Right lobe of liver (tissue), 6 donors: ENCODE measurements around the gene MYO5B. TPM values are rescaled to one million over a fixed set of nuclear protein-coding genes. Genes with fewer than 3 reads are reported as not detected.

Source experiments
- ATAC-seq, 4 donors: fragments of 200-7000 bp; cut with Tn5 transposase; one replicate each; pipeline ENCODE4 v1.9.1; 2020; ENCODE audit warnings: mild to moderate bottlenecking in 4 of 4, moderate library complexity in 4 of 4
- DNase-seq, 3 donors: peaks; one replicate each; pipeline ENCODE4 v3.0.0-alpha.2; 2020
- H3K27ac ChIP-seq, 3 donors: fragments of 200-600 bp; one replicate each; pipeline ENCODE4 v1.8.0; 2022
- H3K27me3 ChIP-seq, 2 donors: fragments of 200-600 bp; one replicate each; pipeline ENCODE4 v1.8.0; 2022
- H3K36me3 ChIP-seq, 4 donors: fragments of 200-600 bp; sonication (generic) in 1 of 4; one replicate each; pipeline versions ENCODE4 v1.5.1 to v1.8.0; 2017 to 2022; ENCODE audit warnings: control low read depth in 1 of 4
- H3K4me1 ChIP-seq, 4 donors: fragments of 200-600 bp; sonication (generic) in 1 of 4; one replicate each; pipeline versions ENCODE4 v1.5.1 to v1.8.0; 2017 to 2022; ENCODE audit warnings: control low read depth in 1 of 4
- H3K4me3 ChIP-seq, 3 donors: fragments of 200-600 bp; one replicate each; pipeline ENCODE4 v1.8.0; 2022
- H3K9me3 ChIP-seq, 4 donors: fragments of 200-600 bp; sonication (generic) in 1 of 4; one replicate each; pipeline versions ENCODE4 v1.5.1 to v1.8.0; 2017 to 2022; ENCODE audit warnings: control low read depth in 1 of 4
- POLR2A ChIP-seq: fragments of 450-650 bp; IDR thresholded peaks from one replicate; pipeline ENCODE4 v1.6.1; 2017; ENCODE audit warnings: antibody characterized with exemption, mild to moderate bottlenecking
- WGBS: methylation state at CpG from one replicate; pipeline ENCODE4 v1.1.6; 2018; ENCODE audit warnings: low coverage, low lambda C conversion rate; ENCODE audit not compliant: insufficient coverage; ENCODE audit errors: missing lambda C conversion rate; 5-methylcytosine and 5-hydroxymethylcytosine counted together
- intact Hi-C, 2 donors: fragments of 100-400 bp; cut with DNase I; formaldehyde crosslinking; loops; one replicate each; pipeline versions ENCODE4 v1.11.2 to v1.14.1; 2022
- total RNA-seq, 6 experiments: library from RNA; depleted of rRNA in 2 of 6; stranded (reverse); fragments of >200 nt in 2 of 6; fragmentation: NEBNext Ultra II Directional in 3 of 6; extraction: Animal tissue kit (Norgen Biotek cat#: 25700) in 3 of 6; gene quantifications; one replicate each; pipeline versions ENCODE4 v1.1.0 to v1.2.4, GENCODE V29; 2016 to 2023
- TF ChIP-seq, protein P1 (sequence below), 4 donors: fragments of 200-600 bp in 3 of 4; fragments of 450-650 bp in 1 of 4; IDR thresholded peaks; one replicate each; pipeline versions ENCODE4 v1.5.1 to v1.8.0; 2016 to 2022; ENCODE audit warnings: antibody characterized with exemption in 4 of 4, mild to moderate bottlenecking in 2 of 4
- donor health status: DM: no; HTN: yes; CAD: no.
- donor health status: DM: no; HTN: no; CAD: no.
- donor health status: DM: no; HTN: no; CAD: no.
- donor health status: DM: no; HTN: yes; CAD: no.
- donor health status: DM: no; HTN: yes; CAD: no.

The MYO5B gene
- total RNA-seq, 6 experiments from 2014 or later: 13.4 to 25.1 (median 16.6) TPM

- Histone ChIP-seq H3K4me1 (no peaks in the 10 kb centered on the region), H3K9me3 (no peaks in the 10 kb centered on the region), H3K27ac (no peak overlapping the region), H3K36me3 (no peaks in the 10 kb centered on the region), H3K27me3 (no peaks in the 10 kb centered on the region), H3K4me3 (no peak overlapping the region)
- ATAC-seq: no peak
- TF ChIP-seq POLR2A: no peak
- TF ChIP-seq, protein P1, sequence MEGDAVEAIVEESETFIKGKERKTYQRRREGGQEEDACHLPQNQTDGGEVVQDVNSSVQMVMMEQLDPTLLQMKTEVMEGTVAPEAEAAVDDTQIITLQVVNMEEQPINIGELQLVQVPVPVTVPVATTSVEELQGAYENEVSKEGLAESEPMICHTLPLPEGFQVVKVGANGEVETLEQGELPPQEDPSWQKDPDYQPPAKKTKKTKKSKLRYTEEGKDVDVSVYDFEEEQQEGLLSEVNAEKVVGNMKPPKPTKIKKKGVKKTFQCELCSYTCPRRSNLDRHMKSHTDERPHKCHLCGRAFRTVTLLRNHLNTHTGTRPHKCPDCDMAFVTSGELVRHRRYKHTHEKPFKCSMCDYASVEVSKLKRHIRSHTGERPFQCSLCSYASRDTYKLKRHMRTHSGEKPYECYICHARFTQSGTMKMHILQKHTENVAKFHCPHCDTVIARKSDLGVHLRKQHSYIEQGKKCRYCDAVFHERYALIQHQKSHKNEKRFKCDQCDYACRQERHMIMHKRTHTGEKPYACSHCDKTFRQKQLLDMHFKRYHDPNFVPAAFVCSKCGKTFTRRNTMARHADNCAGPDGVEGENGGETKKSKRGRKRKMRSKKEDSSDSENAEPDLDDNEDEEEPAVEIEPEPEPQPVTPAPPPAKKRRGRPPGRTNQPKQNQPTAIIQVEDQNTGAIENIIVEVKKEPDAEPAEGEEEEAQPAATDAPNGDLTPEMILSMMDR (IDR thresholded peaks at IDR 0.05): no peak
- WGBS: no CpG with 5 or more reads among the region's 2 CpGs
- no peak for DNase-seq
- intact Hi-C loops: no loop called here
Measured at GRCh38 chr18:50169149-50169548, 25.8 kb downstream of the MYO5B start.

- Histone ChIP-seq H3K9me3 (no peaks in the 10 kb centered on the region), H3K27ac (no peak overlapping the region), H3K36me3 (no peaks in the 10 kb centered on the region), H3K27me3 (no peaks in the 10 kb centered on the region), H3K4me1 (no peaks in the 10 kb centered on the region), H3K4me3 (no peak overlapping the region)
- WGBS: 95% methylated on average over 2 of the region's 2 CpGs
- no peak for TF ChIP-seq POLR2A
- TF ChIP-seq, protein P1 (IDR thresholded peaks at IDR 0.05): no peak
- DNase-seq (no peak), ATAC-seq (no peak)
- intact Hi-C loops: no loop called here
Measured at GRCh38 chr18:50167966-50168365, 27.0 kb downstream of the MYO5B start.

- intact Hi-C loops: no loop called here
- Histone ChIP-seq H3K27ac (no peak overlapping the region), H3K27me3 (no peaks in the 10 kb centered on the region), H3K4me3 (no peak overlapping the region), H3K4me1 (no peaks in the 10 kb centered on the region), H3K9me3 (no peaks in the 10 kb centered on the region), H3K36me3 (no peaks in the 10 kb centered on the region)
- ATAC-seq: no peak
- 89% methylated on average over 3 of the region's 3 CpGs for WGBS
- TF ChIP-seq, protein P1 (IDR thresholded peaks at IDR 0.05): no peak
- no peak for TF ChIP-seq POLR2A
- no peak for DNase-seq
Measured at GRCh38 chr18:50166901-50167300, 28.0 kb downstream of the MYO5B start.

- TF ChIP-seq, protein P1 (IDR thresholded peaks at IDR 0.05): no peak
- no peak for TF ChIP-seq POLR2A
- Histone ChIP-seq H3K4me1 (no peaks in the 10 kb centered on the region), H3K36me3 (no peaks in the 10 kb centered on the region), H3K4me3 (no peak overlapping the region), H3K27ac (no peak overlapping the region), H3K27me3 (no peaks in the 10 kb centered on the region), H3K9me3 (no peaks in the 10 kb centered on the region)
- ATAC-seq (no peak), DNase-seq (no peak)
- intact Hi-C loops: no loop called here
- 100% methylated on average over 1 of the region's 1 CpG for WGBS
Measured at GRCh38 chr18:50163505-50163904, 31.4 kb downstream of the MYO5B start.
